GM23338 (cell line): ENCODE data around the gene ESPL1.

ENCODE experiments used
- CREB1 ChIP-seq: fragments of 250-450 bp; sonication (Bioruptor Pico); IDR thresholded peaks from 2 replicates; pipeline ENCODE4 v1.5.0; 2020; ENCODE audit warnings: low read depth, mild to moderate bottlenecking, moderate library complexity
- CTCF ChIP-seq, 2 experiments: fragments of 200-600 bp in 1 of 2; sonication (generic) in 1 of 2; conservative IDR thresholded peaks; 2 replicates each; pipeline versions ENCODE4 v1.5.1 to v1.6.1; 2016 to 2017; ENCODE audit warnings: antibody characterized with exemption in 2 of 2, low read depth in 2 of 2, mild to moderate bottlenecking in 2 of 2, moderate library complexity in 1 of 2
- ETS1 ChIP-seq: IDR thresholded peaks from 2 replicates; pipeline ENCODE4 v1.6.1; 2016; ENCODE audit warnings: antibody characterized with exemption
- EZH2 ChIP-seq: fragments of 200-600 bp; sonication (generic); IDR thresholded peaks from one replicate; pipeline ENCODE4 v1.8.0; 2017; ENCODE audit warnings: antibody characterized with exemption, mild to moderate bottlenecking, low read depth; ENCODE audit not compliant: unreplicated experiment
- EZH2phosphoT487 ChIP-seq: fragments of 200-600 bp; sonication (generic); IDR thresholded peaks from one replicate; pipeline ENCODE4 v1.8.1; 2018; ENCODE audit warnings: antibody characterized with exemption; ENCODE audit not compliant: unreplicated experiment
- JUNB ChIP-seq: IDR thresholded peaks from one replicate; pipeline ENCODE4 v1.6.1; 2016; ENCODE audit warnings: antibody characterized with exemption; ENCODE audit not compliant: unreplicated experiment
- NANOG ChIP-seq: IDR thresholded peaks from 2 replicates; pipeline ENCODE4 v1.6.1; 2016; ENCODE audit warnings: antibody characterized with exemption, borderline replicate concordance
- POLR2AphosphoS5 ChIP-seq: IDR thresholded peaks from 2 replicates; pipeline ENCODE4 v1.6.1; 2016; ENCODE audit warnings: antibody characterized with exemption, low read depth
- ZNF331 ChIP-seq: fragments of 250-450 bp; sonication (Bioruptor Pico); IDR thresholded peaks from 2 replicates; pipeline ENCODE4 v1.5.0; 2020; ENCODE audit warnings: low read depth, mild to moderate bottlenecking, moderate library complexity
- TF ChIP-seq, protein P1 (sequence below): IDR thresholded peaks from one replicate; pipeline ENCODE4 v1.6.1; 2018; ENCODE audit warnings: antibody characterized with exemption; ENCODE audit not compliant: unreplicated experiment

DNA sequence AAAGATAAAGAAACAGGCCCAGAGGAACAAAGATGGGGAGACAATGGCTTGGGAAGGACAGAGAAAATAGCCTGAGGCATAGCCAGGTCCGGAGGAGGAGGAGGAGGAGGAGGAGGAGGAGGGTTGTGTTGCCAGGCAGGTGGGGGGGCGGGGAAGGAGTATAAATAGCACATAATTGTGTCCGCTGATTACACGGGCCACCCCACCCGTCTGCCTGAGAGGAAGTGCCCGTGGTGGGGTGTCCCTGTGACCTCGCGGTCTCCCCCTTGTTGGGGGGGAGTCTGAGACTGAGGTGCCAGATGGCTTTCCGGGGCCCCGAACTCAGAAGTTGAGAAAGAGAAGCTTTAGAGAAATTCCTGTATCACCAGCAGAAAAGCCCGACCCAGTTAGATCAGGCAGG lies 69.9 kb downstream of the ESPL1 start:
- TF ChIP-seq CTCF (conservative IDR thresholded peaks at IDR 0.05; ENCODE audit: low read depth in 2 of 2) (no peak), EZH2 (no peak), POLR2AphosphoS5 (no peak), EZH2phosphoT487 (no peak), CREB1 (CRISPR knock-in tag) (no peak), ETS1 (no peak), JUNB (no peak), NANOG (no peak), ZNF331 (no peak)
- TF ChIP-seq, protein P1, sequence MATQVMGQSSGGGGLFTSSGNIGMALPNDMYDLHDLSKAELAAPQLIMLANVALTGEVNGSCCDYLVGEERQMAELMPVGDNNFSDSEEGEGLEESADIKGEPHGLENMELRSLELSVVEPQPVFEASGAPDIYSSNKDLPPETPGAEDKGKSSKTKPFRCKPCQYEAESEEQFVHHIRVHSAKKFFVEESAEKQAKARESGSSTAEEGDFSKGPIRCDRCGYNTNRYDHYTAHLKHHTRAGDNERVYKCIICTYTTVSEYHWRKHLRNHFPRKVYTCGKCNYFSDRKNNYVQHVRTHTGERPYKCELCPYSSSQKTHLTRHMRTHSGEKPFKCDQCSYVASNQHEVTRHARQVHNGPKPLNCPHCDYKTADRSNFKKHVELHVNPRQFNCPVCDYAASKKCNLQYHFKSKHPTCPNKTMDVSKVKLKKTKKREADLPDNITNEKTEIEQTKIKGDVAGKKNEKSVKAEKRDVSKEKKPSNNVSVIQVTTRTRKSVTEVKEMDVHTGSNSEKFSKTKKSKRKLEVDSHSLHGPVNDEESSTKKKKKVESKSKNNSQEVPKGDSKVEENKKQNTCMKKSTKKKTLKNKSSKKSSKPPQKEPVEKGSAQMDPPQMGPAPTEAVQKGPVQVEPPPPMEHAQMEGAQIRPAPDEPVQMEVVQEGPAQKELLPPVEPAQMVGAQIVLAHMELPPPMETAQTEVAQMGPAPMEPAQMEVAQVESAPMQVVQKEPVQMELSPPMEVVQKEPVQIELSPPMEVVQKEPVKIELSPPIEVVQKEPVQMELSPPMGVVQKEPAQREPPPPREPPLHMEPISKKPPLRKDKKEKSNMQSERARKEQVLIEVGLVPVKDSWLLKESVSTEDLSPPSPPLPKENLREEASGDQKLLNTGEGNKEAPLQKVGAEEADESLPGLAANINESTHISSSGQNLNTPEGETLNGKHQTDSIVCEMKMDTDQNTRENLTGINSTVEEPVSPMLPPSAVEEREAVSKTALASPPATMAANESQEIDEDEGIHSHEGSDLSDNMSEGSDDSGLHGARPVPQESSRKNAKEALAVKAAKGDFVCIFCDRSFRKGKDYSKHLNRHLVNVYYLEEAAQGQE = no peak
